Suprapubic skin (tissue), 4 donors: Measurements from ENCODE around the gene CMTM8. TPM values are rescaled to one million over a fixed set of nuclear protein-coding genes. Genes with fewer than 3 reads are reported as not detected.
A peak's percentile ranks its signal among the peaks of the same experiment; 100 is the strongest.
"Not testable (repeated sequence)": the region's sequence is repeated elsewhere in the genome, so short reads cannot be mapped to it uniquely, and the experiment has no call there.

Experiments
- DNase-seq, 2 donors: peaks; one replicate each; pipeline ENCODE4 v3.0.0-alpha.2; 2019; ENCODE audit warnings: low spot score in 2 of 2
- H3K27ac ChIP-seq: fragments of 200-600 bp; sonication (generic); one replicate; pipeline ENCODE4 v1.5.1; 2019
- H3K27me3 ChIP-seq: fragments of 200-600 bp; sonication (generic); one replicate; pipeline ENCODE4 v1.5.1; 2019
- H3K36me3 ChIP-seq: fragments of 200-600 bp; sonication (generic); one replicate; pipeline ENCODE4 v1.5.1; 2019
- H3K4me1 ChIP-seq: fragments of 200-600 bp; sonication (generic); one replicate; pipeline ENCODE4 v1.5.1; 2019
- H3K4me3 ChIP-seq: fragments of 200-600 bp; sonication (generic); one replicate; pipeline ENCODE4 v1.5.1; 2019; ENCODE audit warnings: mild to moderate bottlenecking
- H3K9me3 ChIP-seq: fragments of 200-600 bp; sonication (generic); one replicate; pipeline ENCODE4 v1.5.1; 2019
- CTCF ChIP-seq, 2 donors: fragments of 200-600 bp in 1 of 2; fragments of 450-650 bp in 1 of 2; sonication (generic) in 1 of 2; IDR thresholded peaks; one replicate each; pipeline ENCODE4 v1.5.1; 2016 to 2019; ENCODE audit warnings: antibody characterized with exemption in 2 of 2, mild to moderate bottlenecking in 1 of 2, moderate library complexity in 1 of 2
- EP300 ChIP-seq: sonication (generic); formaldehyde crosslinking; IDR thresholded peaks from one replicate; pipeline ENCODE4 v1.6.1; 2017; ENCODE audit warnings: antibody characterized with exemption
- POLR2A ChIP-seq, 2 donors: fragments of 450-650 bp; IDR thresholded peaks; one replicate each; pipeline ENCODE4 v1.6.1; 2017; ENCODE audit warnings: antibody characterized with exemption in 2 of 2, mild to moderate bottlenecking in 2 of 2, moderate library complexity in 2 of 2
- POLR2AphosphoS5 ChIP-seq, 3 donors: sonication (generic); formaldehyde crosslinking; IDR thresholded peaks; one replicate each; pipeline ENCODE4 v1.6.1; 2017; ENCODE audit warnings: antibody characterized with exemption in 3 of 3
- WGBS: methylation state at CpG from one replicate; pipeline ENCODE4 v1.1.5; 2018; 5-methylcytosine and 5-hydroxymethylcytosine counted together
- total RNA-seq, 4 donors: library from RNA; depleted of rRNA; stranded (reverse); fragments of >200 nt; gene quantifications; one replicate each; pipeline ENCODE4 v1.1.0, GENCODE V29; 2016

The CMTM8 gene
- total RNA-seq, 4 donors from 2014 or later, result 7.4 to 16.3 (median 10.6) TPM

DNA sequence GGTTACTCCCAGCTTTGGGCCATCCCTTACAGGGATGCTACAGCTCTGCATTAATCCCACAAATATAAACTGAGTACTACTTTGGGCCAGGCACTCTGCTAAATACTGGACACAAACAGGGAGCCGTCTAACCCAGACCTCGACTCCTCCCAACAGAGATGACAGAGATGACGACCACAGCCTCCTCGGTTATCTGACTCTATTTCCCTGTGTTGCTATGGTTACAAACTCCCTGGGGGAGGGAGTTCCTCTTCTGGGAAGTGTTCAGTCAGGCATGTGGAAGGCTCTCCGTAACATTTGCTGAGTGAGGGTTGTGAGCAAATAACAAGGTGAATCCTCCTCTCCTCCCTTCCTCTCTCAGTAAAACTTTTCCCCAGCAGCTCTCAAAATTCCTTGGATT, 146.5 kb downstream of the CMTM8 start:
- H3K9me3 ChIP-seq, result no peaks in the 10 kb centered on the region
- 52% methylated on average over 5 of the region's 5 CpGs for WGBS
- TF ChIP-seq POLR2A (IDR thresholded peaks at IDR 0.05) (no peak), POLR2AphosphoS5 (IDR thresholded peaks at IDR 0.05) (no peak), CTCF (IDR thresholded peaks at IDR 0.05) (no peak), EP300 (no peak)
- no peaks in the 10 kb centered on the region for H3K36me3 ChIP-seq
- no peak for DNase-seq
- H3K27ac ChIP-seq, result no peak overlapping the region
- no peaks in the 10 kb centered on the region for H3K27me3 ChIP-seq
- no peaks in the 10 kb centered on the region for H3K4me1 ChIP-seq
- no peak overlapping the region for H3K4me3 ChIP-seq

DNA sequence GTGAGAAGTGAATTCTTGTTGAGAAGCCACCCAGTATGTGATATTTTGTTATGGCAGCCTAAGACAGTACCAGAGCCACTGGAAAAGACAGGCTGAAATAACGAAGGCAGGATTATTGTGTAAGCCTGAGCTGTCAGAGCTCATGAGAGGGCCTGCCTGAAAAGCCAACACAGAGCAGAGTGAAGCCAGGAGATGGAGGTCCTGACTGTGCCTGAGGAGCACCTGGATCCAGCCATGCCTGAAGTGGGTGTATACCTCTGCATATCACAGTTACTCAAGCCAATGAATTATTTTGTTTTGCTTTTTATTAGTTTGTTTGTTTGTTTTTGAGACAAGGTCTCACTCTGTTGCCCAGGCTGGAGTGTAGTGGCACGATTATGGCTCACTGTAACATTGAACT, 149.0 kb downstream of the CMTM8 start:
- Histone ChIP-seq H3K36me3 (no peaks in the 10 kb centered on the region), H3K9me3 (no peaks in the 10 kb centered on the region), H3K4me1 (peaks cover 3% of the 10 kb centered on the region), H3K4me3 (no peak overlapping the region), H3K27ac (no peak overlapping the region), H3K27me3 (no peaks in the 10 kb centered on the region)
- TF ChIP-seq CTCF (IDR thresholded peaks at IDR 0.05) (no peak), EP300 (no peak)
- WGBS, result 94% methylated on average over 2 of the region's 2 CpGs
- no peak for DNase-seq

- 88% methylated on average over 2 of the region's 2 CpGs for WGBS
- H3K9me3 ChIP-seq, result not testable (repeated sequence)
Observed at GRCh38 chr3:32389577-32389976, 151.1 kb downstream of the CMTM8 start.

DNA sequence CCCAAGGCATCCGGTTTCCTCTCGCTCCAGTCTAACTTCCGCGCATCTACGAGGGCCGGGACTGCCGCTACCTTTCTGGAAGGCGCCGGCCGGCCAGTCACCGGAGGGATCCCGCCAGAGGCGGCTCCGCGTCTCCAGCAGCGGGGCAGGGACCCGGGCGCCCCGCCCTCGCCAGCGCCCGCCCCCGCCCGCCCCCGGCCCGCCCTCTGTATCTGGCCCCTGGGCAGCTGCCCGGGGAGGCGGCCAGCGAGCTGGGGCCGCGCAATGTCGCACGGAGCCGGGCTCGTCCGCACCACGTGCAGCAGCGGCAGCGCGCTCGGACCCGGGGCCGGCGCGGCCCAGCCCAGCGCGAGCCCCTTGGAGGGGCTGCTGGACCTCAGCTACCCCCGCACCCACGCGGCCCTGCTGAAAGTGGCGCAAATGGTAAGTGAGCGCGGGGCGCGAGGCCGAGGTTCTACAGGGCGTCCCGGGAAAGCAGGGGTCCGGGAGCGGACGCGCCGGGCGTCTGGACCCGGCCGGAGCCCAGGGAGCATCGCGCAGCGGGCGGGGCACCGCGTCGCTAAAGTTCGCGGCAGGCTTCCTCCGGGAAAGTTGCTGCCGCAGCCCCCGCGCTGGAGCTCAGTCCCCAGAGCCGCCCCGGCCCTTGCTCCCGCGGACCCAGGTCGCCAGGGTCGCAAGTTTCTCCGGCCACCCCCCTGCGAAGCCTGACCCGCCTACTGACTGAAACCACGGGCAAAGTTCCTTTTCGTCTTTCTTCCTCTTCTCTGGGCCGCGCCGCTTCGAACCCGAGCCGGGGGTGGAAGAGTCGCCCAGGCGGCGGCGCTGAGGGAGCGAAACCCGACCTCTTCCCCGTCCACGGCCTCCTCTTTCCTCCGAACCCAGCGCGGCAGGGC, 153.4 kb downstream of the CMTM8 start, which contains the start of gene CMTM7:
TSS of gene CMTM7 (plus strand) at position 211 of the 893 bp plus-strand sequence. CDS start at position 265, 54 bp downstream.
- peak within 1 kb of the TSS; percentile 63 for H3K4me3 ChIP-seq
- 2% methylated on average over 33 of the region's 107 CpGs for WGBS
- peaks cover 6% of the 10 kb centered on the region for H3K4me1 ChIP-seq
- no peaks in the 10 kb centered on the region for H3K27me3 ChIP-seq
- peak; percentile 84 to 86 for DNase-seq
- TF ChIP-seq EP300 (no peak), POLR2A (IDR thresholded peaks at IDR 0.05) (no peak), CTCF (IDR thresholded peaks at IDR 0.05) (no peak), POLR2AphosphoS5 (IDR thresholded peaks at IDR 0.05) (no peak)
- H3K36me3 ChIP-seq, result no peaks in the 10 kb centered on the region
- H3K9me3 ChIP-seq, result no peaks in the 10 kb centered on the region
- H3K27ac ChIP-seq, result peak within 1 kb of the TSS; percentile 83

More at GRCh38 chr3:32389577-32389976, 151.1 kb downstream of the CMTM8 start:
- H3K27me3 ChIP-seq, H3K4me3 ChIP-seq, H3K36me3 ChIP-seq, H3K27ac ChIP-seq, DNase-seq, H3K4me1 ChIP-seq: not testable (repeated sequence)

DNA sequence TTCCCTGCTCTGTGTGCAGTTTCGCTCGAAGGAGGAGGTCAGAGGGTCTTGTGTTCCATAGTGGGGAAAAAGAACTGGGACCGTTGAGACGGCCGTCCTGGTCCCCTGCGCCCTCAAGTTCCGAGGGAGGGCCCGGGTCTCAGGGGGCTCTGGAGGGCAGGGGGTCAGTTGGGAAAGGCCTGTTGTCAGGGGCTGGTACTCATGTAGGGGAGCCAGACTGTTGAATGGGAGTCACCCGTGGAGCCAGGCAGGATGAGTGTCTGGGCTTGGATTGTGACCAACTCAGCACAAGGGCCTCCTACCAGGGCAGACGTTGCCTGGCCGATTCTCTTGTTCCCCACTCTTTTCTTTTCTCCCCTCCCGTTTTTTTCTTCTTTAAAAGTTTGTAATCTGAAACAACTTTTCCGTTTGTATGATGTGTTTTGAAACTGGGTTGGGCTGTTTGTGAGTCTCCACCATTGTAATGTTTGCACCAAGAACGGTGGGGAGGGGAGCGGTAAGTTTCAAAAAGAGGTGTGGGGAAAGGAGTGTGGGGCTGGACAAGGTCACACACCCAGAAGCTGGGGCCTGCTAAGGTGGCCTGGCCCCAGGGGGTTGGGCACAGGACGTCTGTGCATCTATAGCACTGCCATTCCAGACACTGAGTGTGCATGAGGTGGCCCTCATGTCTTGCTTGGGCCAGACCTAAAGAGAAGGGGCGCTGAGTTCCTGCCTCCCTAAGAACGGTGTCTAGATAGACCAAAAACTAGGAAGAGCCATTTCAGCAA, 154.2 kb downstream of the CMTM8 start:
- Histone ChIP-seq H3K4me3 (peak overlapping the region; percentile 63), H3K27me3 (no peaks in the 10 kb centered on the region), H3K9me3 (no peaks in the 10 kb centered on the region), H3K36me3 (no peaks in the 10 kb centered on the region), H3K4me1 (peaks cover 6% of the 10 kb centered on the region), H3K27ac (peak overlapping the region; percentile 83)
- 33% methylated on average over 16 of the region's 18 CpGs for WGBS
- TF ChIP-seq POLR2AphosphoS5 (IDR thresholded peaks at IDR 0.05) (no peak), CTCF (IDR thresholded peaks at IDR 0.05) (no peak), POLR2A (IDR thresholded peaks at IDR 0.05) (no peak), EP300 (no peak)
- DNase-seq, result peak in 1 of 2 donors; percentile 73
